ENCODE measurements around the gene CAMK2N2. TPM values are rescaled to one million over a fixed set of nuclear protein-coding genes. Genes with fewer than 3 reads are reported as not detected.

Gene CAMK2N2
- total and polyA plus RNA-seq, 9 of the 15 experiments (the other 6 are each of a cell fraction or from before 2014, with no cell fraction given) = 0.08 to 0.22 (median 0.11) TPM; not detected in 5

GRCh38 chr3:184234224-184234623 is 27.1 kb downstream of the CAMK2N2 start:
- ChIA-PET POLR2A (interaction anchor here (0.6 kb wide), 2 partner anchors 82 to 980 kb away, joined by 3 to 4 read pairs; no protein-coding TSS in a partner anchor), CTCF (ENCODE audit: low intra/inter-chr PET ratio) (no interaction called here)
- ATAC-seq (peak; percentile 77), FAIRE-seq (no peak), DNase-seq (ENCODE audit: extremely low read depth in 1 of 4, low spot score in 3 of 4) (peak; percentile 43 to 68 (median 54))
- H3K79me2 ChIP-seq (ENCODE audit: control insufficient read depth, insufficient read depth, low read length) = no peaks in the 10 kb centered on the region
- intact Hi-C loops (cut with micrococcal nuclease) (no loop called here), in situ Hi-C loops (cut with MboI) (no loop called here)
- H3K27me3 ChIP-seq (ENCODE audit: control insufficient read depth in 2 of 2, insufficient read depth in 2 of 2, low read length in 2 of 2) = peaks cover 32 to 63% of the 10 kb centered on the region in 2 experiments
- H3K9ac ChIP-seq (ENCODE audit: insufficient read depth in 1 of 2, low read depth in 2 of 2, low read length in 2 of 2) = peak overlapping the region in 1 of 2 experiments; percentile 6; a peak in 1 of 4 replicates
- no peak overlapping the region for H3K4me2 ChIP-seq (ENCODE audit: insufficient read depth, low read length)
- no peaks in the 10 kb centered on the region for H3K9me1 ChIP-seq (ENCODE audit: control insufficient read depth, insufficient read depth, low read length)
- 0% methylated on average over 3 of the region's 4 CpGs for WGBS (ENCODE audit: insufficient coverage, low coverage, missing lambda C conversion rate)
- BruUV-seq (replicated peaks) = no TSS peak
- H3K27ac ChIP-seq (ENCODE audit: extremely low read depth, low read depth, low read length) = no peak overlapping the region
- 0 out of 2 replicates have a peak, but pooled peaks cover 5% of the 10 kb centered on the region for H4K20me1 ChIP-seq (replicated peaks; ENCODE audit: control insufficient read depth, insufficient read depth, low read length)
- H2AFZ ChIP-seq (ENCODE audit: low read depth, low read length) = no peak overlapping the region
- H3K4me1 ChIP-seq (replicated peaks in 1 of 2; ENCODE audit: control insufficient read depth in 2 of 2, insufficient read depth in 2 of 2, low read length in 2 of 2) = peaks cover 0 to 39% of the 10 kb centered on the region in 2 experiments; a peak in 3 of 5 replicates
- H3K9me3 ChIP-seq (replicated peaks; ENCODE audit: control insufficient read depth, insufficient read depth, low read depth, low read length) = no peaks in the 10 kb centered on the region
- H3K4me3 ChIP-seq = no peak overlapping the region
- H3K36me3 ChIP-seq (ENCODE audit: control insufficient read depth, insufficient read depth, low read length) = no peaks in the 10 kb centered on the region
- TF ChIP-seq, protein P1, sequence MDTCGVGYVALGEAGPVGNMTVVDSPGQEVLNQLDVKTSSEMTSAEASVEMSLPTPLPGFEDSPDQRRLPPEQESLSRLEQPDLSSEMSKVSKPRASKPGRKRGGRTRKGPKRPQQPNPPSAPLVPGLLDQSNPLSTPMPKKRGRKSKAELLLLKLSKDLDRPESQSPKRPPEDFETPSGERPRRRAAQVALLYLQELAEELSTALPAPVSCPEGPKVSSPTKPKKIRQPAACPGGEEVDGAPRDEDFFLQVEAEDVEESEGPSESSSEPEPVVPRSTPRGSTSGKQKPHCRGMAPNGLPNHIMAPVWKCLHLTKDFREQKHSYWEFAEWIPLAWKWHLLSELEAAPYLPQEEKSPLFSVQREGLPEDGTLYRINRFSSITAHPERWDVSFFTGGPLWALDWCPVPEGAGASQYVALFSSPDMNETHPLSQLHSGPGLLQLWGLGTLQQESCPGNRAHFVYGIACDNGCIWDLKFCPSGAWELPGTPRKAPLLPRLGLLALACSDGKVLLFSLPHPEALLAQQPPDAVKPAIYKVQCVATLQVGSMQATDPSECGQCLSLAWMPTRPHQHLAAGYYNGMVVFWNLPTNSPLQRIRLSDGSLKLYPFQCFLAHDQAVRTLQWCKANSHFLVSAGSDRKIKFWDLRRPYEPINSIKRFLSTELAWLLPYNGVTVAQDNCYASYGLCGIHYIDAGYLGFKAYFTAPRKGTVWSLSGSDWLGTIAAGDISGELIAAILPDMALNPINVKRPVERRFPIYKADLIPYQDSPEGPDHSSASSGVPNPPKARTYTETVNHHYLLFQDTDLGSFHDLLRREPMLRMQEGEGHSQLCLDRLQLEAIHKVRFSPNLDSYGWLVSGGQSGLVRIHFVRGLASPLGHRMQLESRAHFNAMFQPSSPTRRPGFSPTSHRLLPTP (IDR thresholded peaks at IDR 0.05; ENCODE audit: borderline replicate concordance, extremely low read depth, insufficient read length) = no peak
- TF ChIP-seq FOSL1 (tag; conservative IDR thresholded peaks at IDR 0.05) (peak; percentile 83), REST (IDR thresholded peaks at IDR 0.05; ENCODE audit: borderline replicate concordance) (peak; percentile 71), REST (CRISPR knock-in tag; IDR thresholded peaks at IDR 0.05; ENCODE audit: low read depth) (0 out of 2 replicates have a peak, but pooled peaks have one; percentile 30), ZNF778 (CRISPR knock-in tag; IDR thresholded peaks at IDR 0.05) (no peak), NFIC (IDR thresholded peaks at IDR 0.05) (peak; percentile 91), DIDO1 (tag; IDR thresholded peaks at IDR 0.05; ENCODE audit: low read depth) (no peak)
- TF ChIP-seq, protein P2, sequence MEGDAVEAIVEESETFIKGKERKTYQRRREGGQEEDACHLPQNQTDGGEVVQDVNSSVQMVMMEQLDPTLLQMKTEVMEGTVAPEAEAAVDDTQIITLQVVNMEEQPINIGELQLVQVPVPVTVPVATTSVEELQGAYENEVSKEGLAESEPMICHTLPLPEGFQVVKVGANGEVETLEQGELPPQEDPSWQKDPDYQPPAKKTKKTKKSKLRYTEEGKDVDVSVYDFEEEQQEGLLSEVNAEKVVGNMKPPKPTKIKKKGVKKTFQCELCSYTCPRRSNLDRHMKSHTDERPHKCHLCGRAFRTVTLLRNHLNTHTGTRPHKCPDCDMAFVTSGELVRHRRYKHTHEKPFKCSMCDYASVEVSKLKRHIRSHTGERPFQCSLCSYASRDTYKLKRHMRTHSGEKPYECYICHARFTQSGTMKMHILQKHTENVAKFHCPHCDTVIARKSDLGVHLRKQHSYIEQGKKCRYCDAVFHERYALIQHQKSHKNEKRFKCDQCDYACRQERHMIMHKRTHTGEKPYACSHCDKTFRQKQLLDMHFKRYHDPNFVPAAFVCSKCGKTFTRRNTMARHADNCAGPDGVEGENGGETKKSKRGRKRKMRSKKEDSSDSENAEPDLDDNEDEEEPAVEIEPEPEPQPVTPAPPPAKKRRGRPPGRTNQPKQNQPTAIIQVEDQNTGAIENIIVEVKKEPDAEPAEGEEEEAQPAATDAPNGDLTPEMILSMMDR (IDR thresholded peaks at IDR 0.05 in 2 of 3, conservative IDR thresholded peaks at IDR 0.05 in 1 of 3; ENCODE audit: insufficient read depth in 2 of 3, low read depth in 1 of 3, low read length in 3 of 3) = peak in 2 of 3 experiments; percentile 13 to 17; a peak in 2 of 6 replicates

All from K562 (cell line).